HFFc6 (cell line): Measurements from ENCODE around the gene TUT4. TPM values are rescaled to one million over a fixed set of nuclear protein-coding genes. Genes with fewer than 3 reads are reported as not detected.
A peak's percentile ranks its signal among the peaks of the same experiment; 100 is the strongest.

ENCODE experiments used
- DNase-seq: peaks from one replicate; pipeline ENCODE4 v3.0.0-alpha.2; 2018
- H3K27ac Mint-ChIP-seq: 2 replicates; pipeline ENCODE4 v1.8.0; 2020; ENCODE audit warnings: mild to moderate bottlenecking, mixed read lengths
- H3K27me3 Mint-ChIP-seq: 2 replicates; pipeline ENCODE4 v1.8.0; 2021; ENCODE audit warnings: mild to moderate bottlenecking, moderate library complexity, mixed read lengths; ENCODE audit not compliant: insufficient read depth
- H3K36me3 Mint-ChIP-seq: 2 replicates; pipeline ENCODE4 v1.8.0; 2021; ENCODE audit warnings: low read depth, mixed read lengths
- H3K4me1 Mint-ChIP-seq: 2 replicates; pipeline ENCODE4 v1.8.0; 2020; ENCODE audit warnings: low read depth, mixed read lengths
- H3K4me3 Mint-ChIP-seq: 2 replicates; pipeline ENCODE4 v1.8.0; 2020; ENCODE audit warnings: mild to moderate bottlenecking, moderate library complexity, mixed read lengths
- H3K9me3 Mint-ChIP-seq: 2 replicates; pipeline ENCODE4 v1.8.0; 2020; ENCODE audit warnings: mild to moderate bottlenecking, mixed read lengths
- CTCF ChIP-seq: fragments of 200-600 bp; sonication (generic); IDR thresholded peaks from 2 replicates; pipeline ENCODE4 v1.5.0; 2021; ENCODE audit warnings: antibody characterized with exemption, mild to moderate bottlenecking
- total RNA-seq, 6 experiments: library from RNA; stranded (reverse); fragmentation: NEBNext Ultra II Directional; extraction: Animal tissue kit (Norgen Biotek cat#: 25700); gene quantifications; 2 replicates in 1 of 6; 3 replicates in 5 of 6; pipeline ENCODE4 v1.2.3, GENCODE V29; 2021

The TUT4 gene
- total RNA-seq, 6 experiments from 2014 or later = 24.1 to 32.0 (median 27.2) TPM

- DNase-seq = no peak
- peaks cover 24% of the 10 kb centered on the region for H3K36me3 Mint-ChIP-seq
Measured at GRCh38 chr1:52404975-52405338, 147.9 kb downstream of the TUT4 start.

GRCh38 chr1:52404116-52404974 lies 148.5 kb downstream of the TUT4 start, which contains the start of the genes ORC1 and PRPF38A:
Gene ORC1 (minus strand): TSS chr1:52404423. CDS start chr1:52402223, 2,200 bp downstream.
Gene PRPF38A (plus strand): TSS chr1:52404602. CDS start chr1:52404750, 148 bp downstream.
- Mint-ChIP-seq H3K27ac (peak within 1 kb of the TSS; percentile 97), H3K9me3 (no peaks in the 10 kb centered on the region), H3K4me1 (peaks cover 30% of the 10 kb centered on the region), H3K27me3 (no peaks in the 10 kb centered on the region), H3K4me3 (peak within 1 kb of the TSS; percentile 100), H3K36me3 (peaks cover 24% of the 10 kb centered on the region)
- DNase-seq = peak; percentile 94
- peak; percentile 81 for TF ChIP-seq CTCF

More at GRCh38 chr1:52404975-52405338, 147.9 kb downstream of the TUT4 start:
- Mint-ChIP-seq H3K9me3 (no peaks in the 10 kb centered on the region), H3K4me3 (peak overlapping the region; percentile 100), H3K27ac (peak overlapping the region; percentile 97), H3K4me1 (peaks cover 30% of the 10 kb centered on the region), H3K27me3 (no peaks in the 10 kb centered on the region)
- TF ChIP-seq CTCF = peak; percentile 36

- DNase-seq = peak; percentile 71
- Mint-ChIP-seq H3K9me3 (no peaks in the 10 kb centered on the region), H3K27ac (peak overlapping the region; percentile 97), H3K36me3 (peaks cover 18% of the 10 kb centered on the region), H3K4me1 (peaks cover 30% of the 10 kb centered on the region), H3K4me3 (peak overlapping the region; percentile 100), H3K27me3 (no peaks in the 10 kb centered on the region)
- no peak for TF ChIP-seq CTCF
Measured at GRCh38 chr1:52403566-52404115, 149.3 kb downstream of the TUT4 start.

DNA sequence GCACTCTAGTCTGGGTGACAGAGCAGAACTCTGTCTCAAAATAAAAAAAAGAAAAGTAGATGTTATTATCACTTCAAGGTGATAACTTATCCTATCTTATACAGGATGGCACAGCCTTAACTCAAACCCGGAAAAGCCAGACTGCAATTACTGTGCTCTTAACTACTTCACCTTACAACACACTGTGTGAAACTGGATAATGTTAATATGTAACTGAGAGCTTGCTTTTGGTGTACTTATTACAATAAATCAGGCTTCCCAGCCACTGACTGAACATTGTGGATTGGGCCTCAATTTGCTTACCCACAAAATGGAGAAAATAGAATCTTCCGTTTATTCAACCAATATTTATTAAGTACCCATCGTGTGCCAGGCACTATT lies 150.0 kb downstream of the TUT4 start:
- DNase-seq = no peak
- Mint-ChIP-seq H3K4me3 (peak overlapping the region; percentile 100), H3K9me3 (no peaks in the 10 kb centered on the region), H3K27me3 (no peaks in the 10 kb centered on the region), H3K27ac (peak overlapping the region; percentile 97), H3K36me3 (peaks cover 13% of the 10 kb centered on the region), H3K4me1 (peaks cover 30% of the 10 kb centered on the region)
- no peak for TF ChIP-seq CTCF

DNA sequence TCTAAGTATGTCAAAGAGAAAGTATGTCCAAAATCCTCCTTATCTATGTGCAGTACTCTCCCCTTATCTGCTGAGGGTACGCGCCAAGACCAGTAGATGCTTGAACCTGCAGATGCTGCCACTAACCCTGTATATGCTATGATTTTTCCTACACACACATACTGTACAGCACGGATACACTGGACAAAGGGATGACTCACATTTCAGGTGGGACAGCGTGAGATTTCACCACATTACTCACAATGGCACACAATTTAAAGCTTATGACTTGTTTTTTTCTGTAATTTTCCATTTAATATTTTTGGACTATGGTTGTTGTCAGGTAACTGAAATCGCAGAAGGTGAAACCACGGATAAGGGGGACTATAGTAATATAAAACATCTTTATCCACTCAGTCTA lies 152.8 kb downstream of the TUT4 start:
- peaks cover 1% of the 10 kb centered on the region; the same call in 1 of the 2 replicates for H3K36me3 Mint-ChIP-seq
- no peak for TF ChIP-seq CTCF
- H3K9me3 Mint-ChIP-seq = no peaks in the 10 kb centered on the region
- DNase-seq = no peak
- no peak overlapping the region for H3K4me3 Mint-ChIP-seq
- H3K27ac Mint-ChIP-seq = no peak overlapping the region
- H3K27me3 Mint-ChIP-seq = no peaks in the 10 kb centered on the region
- H3K4me1 Mint-ChIP-seq = peaks cover 17% of the 10 kb centered on the region
